ENCODE results near the gene TICAM1. TPM values are rescaled to one million over a fixed set of nuclear protein-coding genes. Genes with fewer than 3 reads are reported as not detected.

Gene TICAM1
- total and polyA plus RNA-seq, 2 of the 13 experiments (the other 11 are each of a cell fraction or from before 2014, with no cell fraction given): 0.33 to 0.95 TPM

- TF ChIP-seq HOMEZ (CRISPR knock-in tag; IDR thresholded peaks at IDR 0.05; ENCODE audit: low read depth): no peak
- TF ChIP-seq SP4 (CRISPR knock-in tag; IDR thresholded peaks at IDR 0.05): 0 out of 2 replicates have a peak, but pooled peaks have one; percentile 22
- TF ChIP-seq ZFP36L1 (CRISPR knock-in tag; IDR thresholded peaks at IDR 0.05): no peak
- TF ChIP-seq GPN1 (CRISPR knock-in tag; IDR thresholded peaks at IDR 0.05; ENCODE audit: borderline replicate concordance): no peak
- TF ChIP-seq ZNF768 (CRISPR knock-in tag; IDR thresholded peaks at IDR 0.05): no peak
- TF ChIP-seq ZNF44 (CRISPR knock-in tag; IDR thresholded peaks at IDR 0.05): no peak
- no peak for TF ChIP-seq SRF (IDR thresholded peaks at IDR 0.05; ENCODE audit: low read depth, low read length)
- TF ChIP-seq ATRX (CRISPR knock-in tag; IDR thresholded peaks at IDR 0.05; ENCODE audit: borderline replicate concordance): no peak
- TF ChIP-seq RNF2 (conservative IDR thresholded peaks at IDR 0.05; ENCODE audit: low read depth): no peak
- no peak for TF ChIP-seq RELA (CRISPR knock-in tag; IDR thresholded peaks at IDR 0.05)
- TF ChIP-seq ZMAT5 (CRISPR knock-in tag; IDR thresholded peaks at IDR 0.05; ENCODE audit: borderline replicate concordance, low read depth): no peak
- TF ChIP-seq ZNF121 (CRISPR knock-in tag; IDR thresholded peaks at IDR 0.05): peak; percentile 91; the same call in 1 of the 2 replicates
- TF ChIP-seq EP300 (IDR thresholded peaks at IDR 0.05; ENCODE audit: low read depth in 2 of 2, low read length in 2 of 2): no peak
- no peak for TF ChIP-seq EP300 (CRISPR knock-in tag; IDR thresholded peaks at IDR 0.05; ENCODE audit: borderline replicate concordance)
- TF ChIP-seq HMG20B (CRISPR knock-in tag; conservative IDR thresholded peaks at IDR 0.05): no peak
- TF ChIP-seq TCF12 (IDR thresholded peaks at IDR 0.05): no peak
- no peak for TF ChIP-seq TCF12 (CRISPR knock-in tag; IDR thresholded peaks at IDR 0.05)
- TF ChIP-seq CEBPB (IDR thresholded peaks at IDR 0.05; ENCODE audit: borderline replicate concordance, low read depth, low read length): no peak
- TF ChIP-seq TGIF2 (CRISPR knock-in tag; IDR thresholded peaks at IDR 0.05): no peak
- TF ChIP-seq ZNF225 (CRISPR knock-in tag; IDR thresholded peaks at IDR 0.05): no peak; the same call in 1 of the 2 replicates
- TF ChIP-seq BHLHE40 (IDR thresholded peaks at IDR 0.05; ENCODE audit: low read length): no peak
- no peak for TF ChIP-seq SMAD1 (CRISPR knock-in tag; IDR thresholded peaks at IDR 0.05; ENCODE audit: borderline replicate concordance, low read depth)
- TF ChIP-seq ZBTB7B (CRISPR knock-in tag; IDR thresholded peaks at IDR 0.05): peak; percentile 92
- TF ChIP-seq ZNF605 (CRISPR knock-in tag; IDR thresholded peaks at IDR 0.05): no peak; the same call in 1 of the 2 replicates
- no peak for TF ChIP-seq ZNF777 (CRISPR knock-in tag; IDR thresholded peaks at IDR 0.05)
- TF ChIP-seq SUZ12 (IDR thresholded peaks at IDR 0.05; ENCODE audit: low read depth, low read length): no peak
- TF ChIP-seq GRHL1 (CRISPR knock-in tag; conservative IDR thresholded peaks at IDR 0.05): no peak
- TF ChIP-seq ZNF274 (CRISPR knock-in tag; IDR thresholded peaks at IDR 0.05): no peak
Measured at GRCh38 chr19:4803736-4804695, 27.5 kb downstream of the TICAM1 start (continued).

Data from HepG2 (cell line).